G401.6 (cell line): ENCODE data around the gene GRIA3.
"Not testable (repeated sequence)": the region's sequence is repeated elsewhere in the genome, so short reads cannot be mapped to it uniquely, and the experiment has no call there.

Experiments
- FAIRE-seq: peaks from 2 replicates; lab custom pipeline; 2012; peaks lifted over from hg19 to GRCh38; lab: Jason Lieb, UNC

Gene GRIA3

DNA sequence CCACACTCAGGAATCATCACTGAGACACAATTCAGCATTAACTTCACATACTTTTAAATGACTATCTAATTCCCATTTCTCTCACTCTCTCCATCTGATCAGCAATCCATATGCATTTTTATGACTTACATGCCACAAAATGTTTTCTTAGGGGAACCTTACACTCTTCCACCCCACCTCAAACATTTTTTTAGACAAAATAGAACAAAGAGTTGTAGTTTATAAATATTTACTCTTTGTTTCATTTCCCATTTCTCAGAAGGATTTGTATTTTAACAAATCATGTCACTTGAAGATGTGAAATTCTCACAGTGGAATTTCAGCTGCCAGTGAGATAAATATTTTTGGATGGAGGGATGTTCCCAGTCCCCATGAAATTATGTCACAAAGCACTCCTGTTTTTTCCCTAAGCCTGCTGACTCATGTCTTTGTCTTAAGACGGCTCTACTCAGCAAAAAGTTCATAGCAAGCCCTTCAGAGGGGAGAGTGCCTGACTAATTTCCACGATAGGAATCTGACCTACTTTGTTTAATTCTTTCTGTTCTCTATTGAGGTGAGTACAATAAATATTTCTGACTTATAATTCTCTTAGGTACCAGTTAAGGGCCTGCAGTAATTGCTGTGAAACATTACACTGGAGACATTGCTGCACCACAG is 291.1 kb downstream of the GRIA3 start:
- FAIRE-seq: no peak

DNA sequence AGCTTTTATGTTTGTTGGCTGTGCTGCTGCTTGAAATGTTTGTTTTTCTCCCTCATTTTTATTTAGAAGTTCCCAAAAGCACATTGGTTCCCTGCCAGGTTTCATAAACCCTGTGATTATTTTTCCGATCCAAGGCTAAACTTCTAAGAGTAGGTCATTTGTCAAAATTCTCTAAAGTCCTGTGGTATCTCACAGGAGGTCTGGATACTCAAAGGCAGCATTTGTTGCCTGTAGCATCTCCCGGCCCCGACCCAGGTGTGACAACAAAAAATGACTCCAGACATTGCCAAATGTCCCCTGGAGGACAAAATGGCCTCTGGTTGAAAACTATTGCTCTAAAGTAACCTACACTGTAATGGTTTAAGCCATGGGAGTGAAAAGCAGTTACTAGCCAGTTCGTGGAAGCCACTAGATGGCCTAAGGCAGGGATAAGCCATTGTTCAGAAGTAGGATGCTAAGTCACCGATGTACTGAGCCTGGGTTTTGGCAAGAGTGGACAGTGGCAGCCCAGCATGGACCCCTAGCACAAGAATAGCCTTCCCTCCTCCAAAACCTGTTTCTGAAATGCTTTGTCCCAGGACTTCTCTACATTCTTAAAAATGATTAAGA is 292.6 kb downstream of the GRIA3 start:
- FAIRE-seq: no peak

- FAIRE-seq: no peak
Measured at GRCh38 chrX:123477673-123478072, 293.6 kb downstream of the GRIA3 start.

- no peak for FAIRE-seq
Measured at GRCh38 chrX:123481913-123482851, 298.1 kb downstream of the GRIA3 start.

DNA sequence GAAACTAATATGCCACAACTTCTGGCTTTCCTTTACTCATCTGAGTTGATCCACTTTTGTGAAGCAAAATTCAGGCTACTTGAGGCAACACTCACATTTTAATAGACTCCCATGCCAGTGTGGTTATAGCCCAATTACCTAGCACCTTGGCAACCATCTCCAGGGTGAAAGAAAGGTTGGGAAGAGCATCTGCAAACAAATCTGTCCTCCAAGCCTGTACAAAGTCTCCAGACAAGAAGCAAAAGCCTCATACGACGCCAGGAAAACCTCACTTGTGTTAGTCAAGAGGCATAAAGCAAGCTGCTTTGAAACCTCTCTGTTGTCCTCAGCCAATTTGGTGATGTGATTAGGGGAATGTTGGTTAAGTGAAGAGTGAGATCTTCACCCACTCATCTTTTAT is 302.2 kb downstream of the GRIA3 start:
- FAIRE-seq: no peak

DNA sequence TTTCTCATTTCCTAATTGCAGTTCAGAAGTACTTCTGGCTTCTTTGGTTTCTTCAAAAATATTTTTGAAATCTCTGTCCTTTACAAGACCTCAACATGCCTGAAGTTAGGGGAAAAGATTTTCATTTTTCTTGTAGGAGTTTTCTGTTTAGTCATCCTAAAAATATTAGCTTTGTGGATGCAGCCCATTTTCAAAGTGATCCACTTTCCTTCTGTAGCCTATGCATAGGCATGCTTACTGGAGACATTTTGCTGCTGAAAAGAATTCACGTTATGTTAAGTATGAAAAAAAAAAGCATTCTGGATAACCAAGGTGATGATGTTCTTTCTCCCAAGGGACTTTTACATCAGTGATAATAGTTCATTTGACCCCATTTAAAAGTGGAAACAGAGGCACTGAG is 303.2 kb downstream of the GRIA3 start:
- FAIRE-seq: no peak

DNA sequence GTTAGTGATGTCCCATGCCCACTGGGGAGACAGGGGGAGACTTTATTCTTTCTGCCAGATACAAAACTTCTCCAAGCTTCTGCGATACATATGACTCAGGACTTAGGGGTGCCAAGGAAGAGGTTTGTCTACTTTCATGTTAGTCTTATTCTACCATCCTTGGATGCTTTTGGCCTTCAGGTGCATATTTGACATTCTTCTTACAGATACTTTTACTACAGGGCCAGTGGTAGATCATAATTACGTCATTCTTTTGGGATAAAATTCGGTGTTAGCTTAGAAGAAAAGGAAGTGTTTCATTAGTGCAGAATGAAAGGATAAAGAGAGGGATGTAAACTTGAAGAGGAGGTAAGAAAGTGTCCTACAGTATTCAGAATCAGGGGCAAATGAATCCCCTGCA is 303.6 kb downstream of the GRIA3 start:
- FAIRE-seq: no peak

GRCh38 chrX:123489011-123489410 is 304.9 kb downstream of the GRIA3 start:
- no peak for FAIRE-seq

- no peak for FAIRE-seq
Measured at GRCh38 chrX:123493857-123494256, 309.8 kb downstream of the GRIA3 start.

DNA sequence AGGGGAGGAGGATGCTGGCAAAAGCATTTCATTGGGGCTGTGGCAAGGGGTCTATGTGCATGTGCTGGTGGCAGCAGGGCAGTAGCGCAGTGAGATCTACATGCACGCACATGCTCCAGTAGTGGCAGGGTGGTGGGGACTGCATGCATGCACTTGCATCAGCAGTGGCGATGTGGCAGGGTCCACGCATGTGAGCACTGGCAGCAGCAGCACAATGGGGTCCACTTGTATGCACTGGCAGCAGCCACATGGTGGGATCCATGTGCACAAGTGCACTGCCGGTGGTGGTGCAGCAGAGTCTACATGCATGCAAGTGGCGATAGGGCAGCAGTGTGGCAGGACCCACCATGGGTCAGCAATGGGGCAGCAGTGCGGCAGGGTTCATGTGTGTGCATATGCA is 315.7 kb downstream of the GRIA3 start:
- no peak for FAIRE-seq

DNA sequence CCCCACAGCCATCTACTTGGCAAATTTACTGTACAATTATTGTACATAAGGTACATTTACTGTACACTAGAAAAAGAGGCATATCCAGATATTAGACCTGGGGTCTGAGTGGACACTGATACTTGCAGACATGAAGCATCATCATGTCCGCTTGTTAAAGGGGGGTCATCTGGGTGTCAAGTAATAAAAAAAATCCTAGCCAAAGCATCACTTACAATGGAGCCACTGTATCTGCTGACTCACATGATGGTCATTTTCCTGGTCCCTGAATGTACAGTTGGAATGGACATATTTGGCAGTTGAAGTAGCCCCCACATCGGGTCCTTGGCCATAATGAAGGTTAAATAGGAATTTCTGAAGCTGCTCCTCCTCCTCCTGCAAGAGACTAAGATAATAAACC is 320.0 kb downstream of the GRIA3 start:
- no peak for FAIRE-seq

DNA sequence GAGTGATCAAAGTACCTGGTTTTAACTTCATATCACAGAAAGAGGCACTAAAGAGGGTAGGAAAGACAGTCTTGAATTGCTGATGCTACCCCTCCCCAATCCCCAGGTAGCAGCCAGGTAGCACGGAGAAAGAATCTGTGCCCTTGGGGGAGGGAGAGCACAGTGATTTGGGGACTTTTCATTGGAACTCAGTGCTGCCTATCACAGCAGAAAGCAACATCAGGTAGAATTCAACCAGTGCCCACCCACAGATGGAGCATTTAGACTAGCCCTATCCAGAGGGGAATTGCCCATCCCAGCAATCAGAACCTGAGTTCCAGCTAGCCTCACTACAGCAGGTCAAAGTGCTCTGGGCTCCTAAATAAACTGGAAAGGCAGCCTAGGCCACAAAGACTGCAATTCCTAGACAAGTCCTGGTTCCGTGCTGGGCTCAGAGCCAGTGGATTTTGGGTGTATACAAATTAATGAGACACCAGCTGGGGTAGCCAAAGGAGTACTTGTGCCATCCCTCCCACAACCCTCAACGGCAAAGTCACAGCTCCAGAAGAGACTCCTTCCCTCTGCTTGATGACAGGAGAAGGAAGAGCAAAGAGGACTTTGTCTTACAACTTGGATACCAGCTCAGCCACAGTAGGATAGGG is 320.7 kb downstream of the GRIA3 start:
- FAIRE-seq: no peak

DNA sequence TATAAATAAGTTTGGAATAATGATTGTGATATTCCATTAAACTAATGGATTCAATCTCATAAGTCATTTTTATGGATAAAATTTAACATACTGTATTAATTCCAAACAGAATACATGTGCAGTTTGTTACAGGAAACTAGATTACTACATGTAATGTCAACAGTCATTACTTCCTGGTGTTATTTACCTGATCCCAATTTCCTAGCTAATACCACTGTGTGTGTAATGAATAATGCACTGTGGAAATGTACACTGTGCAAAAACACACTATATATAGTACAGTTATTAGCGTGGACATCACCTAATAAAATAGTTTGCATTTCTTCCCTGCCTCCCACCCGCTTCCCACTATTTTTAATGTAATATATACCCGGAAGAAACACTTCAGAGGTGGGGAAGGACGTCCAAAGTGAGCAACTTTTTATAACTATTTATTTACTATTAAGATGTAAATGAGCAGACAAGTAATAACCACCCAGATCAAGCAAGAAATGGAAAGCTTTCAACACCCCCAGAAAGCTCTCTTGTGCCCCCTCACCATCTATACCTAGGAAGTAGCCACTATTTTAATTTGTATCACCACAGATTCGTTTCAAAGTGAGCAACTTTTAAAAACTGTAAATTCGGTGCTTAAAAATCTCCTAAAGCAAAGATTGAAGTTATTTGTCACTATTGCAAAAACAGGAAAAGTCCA is 329.7 kb downstream of the GRIA3 start:
- no peak for FAIRE-seq

- FAIRE-seq: not testable (repeated sequence)
Measured at GRCh38 chrX:123514279-123514640, 330.2 kb downstream of the GRIA3 start.

DNA sequence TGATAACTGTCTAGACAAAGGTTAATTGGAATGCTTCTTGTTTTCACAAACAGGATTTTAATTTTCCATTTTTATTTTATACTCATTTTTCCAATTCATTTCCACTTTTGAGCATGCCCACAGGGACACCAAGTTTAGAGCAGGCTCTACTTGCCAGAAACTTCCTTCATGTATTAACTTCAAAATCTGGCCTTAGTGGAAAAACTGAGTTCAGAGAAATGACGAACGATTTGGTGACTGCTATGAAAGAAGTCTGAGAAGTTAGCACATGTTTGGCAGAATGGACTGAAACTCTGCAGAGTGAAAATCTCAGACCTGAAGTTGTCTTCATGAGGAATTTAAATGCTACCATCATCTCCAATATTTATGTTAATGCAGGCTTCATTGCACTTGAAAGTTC is 334.7 kb downstream of the GRIA3 start:
- FAIRE-seq: no peak

DNA sequence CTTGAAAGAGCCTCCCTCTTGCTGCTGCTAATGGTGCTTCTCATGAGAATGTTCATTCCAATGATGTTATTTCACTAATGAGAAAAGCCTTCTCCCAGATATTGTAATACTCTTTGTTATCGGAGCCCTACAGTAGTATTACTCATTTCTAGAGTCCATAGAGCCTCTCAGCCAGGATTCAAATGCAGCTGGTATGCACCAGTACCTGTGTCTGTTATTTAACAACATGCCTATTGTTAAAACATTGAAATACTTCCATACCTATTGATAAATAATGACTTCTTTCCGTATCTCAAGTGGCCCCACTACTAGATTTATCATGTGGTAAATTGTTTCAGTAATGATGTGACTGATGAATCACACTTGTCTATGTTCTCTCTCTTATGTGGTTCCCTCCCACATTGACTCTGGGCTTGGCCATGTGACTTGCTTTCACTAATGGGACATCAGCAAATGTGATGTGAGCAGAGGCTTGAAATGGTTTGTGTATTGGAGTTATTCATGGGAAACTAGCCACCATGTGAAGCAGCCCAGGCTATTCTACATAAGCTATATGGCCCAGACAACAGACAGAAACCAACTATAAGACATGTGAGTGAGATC is 341.1 kb downstream of the GRIA3 start:
- FAIRE-seq: no peak

GRCh38 chrX:123530726-123531125 is 346.6 kb downstream of the GRIA3 start:
- not testable (repeated sequence) for FAIRE-seq
